Chondrocyte (in vitro differentiated cells): Measurements from ENCODE around the gene NSUN7. TPM values are rescaled to one million over a fixed set of nuclear protein-coding genes. Genes with fewer than 3 reads are reported as not detected.

ENCODE experiments used
- DNase-seq: peaks from one replicate; pipeline ENCODE4 v3.0.0; 2021; ENCODE audit warnings: mixed read lengths, low spot score
- H3K27ac Mint-ChIP-seq: one replicate; pipeline ENCODE4 v1.8.0; 2021; ENCODE audit warnings: mild to moderate bottlenecking, moderate library complexity, mixed read lengths; ENCODE audit not compliant: unreplicated experiment
- H3K27me3 Mint-ChIP-seq: 2 replicates; pipeline ENCODE4 v1.8.0; 2021; ENCODE audit warnings: low read depth, mixed read lengths
- H3K36me3 Mint-ChIP-seq: 2 replicates; pipeline ENCODE4 v1.8.0; 2021; ENCODE audit warnings: low read depth, mixed read lengths
- H3K4me1 Mint-ChIP-seq: 2 replicates; pipeline ENCODE4 v1.8.0; 2021; ENCODE audit warnings: low read depth, mild to moderate bottlenecking, mixed read lengths
- H3K4me3 Mint-ChIP-seq: one replicate; pipeline ENCODE4 v1.8.0; 2021; ENCODE audit warnings: mild to moderate bottlenecking, moderate library complexity, mixed read lengths; ENCODE audit not compliant: unreplicated experiment
- H3K9me3 Mint-ChIP-seq: 2 replicates; pipeline ENCODE4 v1.8.0; 2021; ENCODE audit warnings: low read depth, mixed read lengths
- CTCF ChIP-seq: fragments of 200-600 bp; sonication (generic); IDR thresholded peaks from 2 replicates; pipeline ENCODE4 v1.5.0; 2021; ENCODE audit warnings: antibody characterized with exemption, mild to moderate bottlenecking, moderate library complexity
- total RNA-seq: library from RNA; stranded (reverse); gene quantifications from 3 replicates; pipeline ENCODE4 v1.2.1, GENCODE V29; 2021

Gene NSUN7
- total RNA-seq, 1 donor from 2014 or later: 5.1 TPM

GRCh38 chr4:40734497-40734896 lies 15.3 kb upstream of the NSUN7 start:
- H3K9me3 Mint-ChIP-seq: no peaks in the 10 kb centered on the region
- H3K27ac Mint-ChIP-seq: no peak overlapping the region
- H3K4me3 Mint-ChIP-seq: no peak overlapping the region
- H3K4me1 Mint-ChIP-seq: no peaks in the 10 kb centered on the region
- no peak for DNase-seq
- TF ChIP-seq CTCF: no peak
- no peaks in the 10 kb centered on the region for H3K36me3 Mint-ChIP-seq
- H3K27me3 Mint-ChIP-seq: peaks cover 10% of the 10 kb centered on the region

DNA sequence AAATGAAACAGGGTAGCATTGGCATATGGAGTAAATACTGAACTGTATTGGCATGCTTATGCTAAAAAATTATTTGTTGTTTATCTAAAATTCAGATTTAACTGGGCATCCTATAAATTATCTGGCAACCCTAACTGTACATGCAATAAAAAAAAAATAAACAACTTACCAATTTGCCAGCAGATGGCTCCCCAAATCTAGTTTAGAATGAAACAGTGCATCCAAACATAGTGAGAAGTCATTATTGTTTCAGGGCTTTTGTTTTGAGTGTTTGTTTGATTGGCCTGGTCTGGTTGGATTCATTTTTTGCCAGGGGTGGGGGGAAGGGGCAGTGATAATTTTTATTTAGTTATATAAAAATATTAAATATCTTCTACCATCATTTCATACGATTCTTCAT lies 12.8 kb upstream of the NSUN7 start:
- peaks cover 6% of the 10 kb centered on the region for H3K27me3 Mint-ChIP-seq
- no peaks in the 10 kb centered on the region for H3K9me3 Mint-ChIP-seq
- no peak for DNase-seq
- no peaks in the 10 kb centered on the region for H3K4me1 Mint-ChIP-seq
- TF ChIP-seq CTCF: peak; percentile 82
- H3K4me3 Mint-ChIP-seq: no peak overlapping the region
- H3K27ac Mint-ChIP-seq: no peak overlapping the region
- H3K36me3 Mint-ChIP-seq: no peaks in the 10 kb centered on the region

DNA sequence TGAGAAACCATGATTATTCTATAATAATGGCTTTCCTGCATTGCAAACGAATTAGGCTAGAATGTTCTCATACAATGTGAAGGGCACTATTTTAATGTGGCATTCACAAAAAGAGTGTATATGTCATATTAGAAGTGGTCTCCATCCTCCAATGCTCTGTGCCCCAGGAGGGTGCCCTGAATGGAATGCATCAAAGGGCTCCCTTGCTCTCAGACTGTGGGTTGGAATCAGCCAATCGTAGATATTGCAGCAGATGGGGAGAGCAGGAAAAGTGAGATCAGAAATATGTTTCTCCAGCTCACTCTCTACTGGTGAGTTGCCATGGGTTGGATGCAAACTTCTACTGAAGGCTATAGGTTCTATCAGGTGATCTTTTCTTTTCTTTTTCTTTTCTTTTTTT lies 11.9 kb upstream of the NSUN7 start:
- no peaks in the 10 kb centered on the region for H3K36me3 Mint-ChIP-seq
- no peaks in the 10 kb centered on the region for H3K4me1 Mint-ChIP-seq
- TF ChIP-seq CTCF: no peak
- H3K4me3 Mint-ChIP-seq: no peak overlapping the region
- DNase-seq: no peak
- peaks cover 5% of the 10 kb centered on the region for H3K27me3 Mint-ChIP-seq
- no peak overlapping the region for H3K27ac Mint-ChIP-seq
- H3K9me3 Mint-ChIP-seq: no peaks in the 10 kb centered on the region

- Mint-ChIP-seq H3K4me3 (no peak overlapping the region), H3K27ac (no peak overlapping the region), H3K36me3 (no peaks in the 10 kb centered on the region), H3K4me1 (no peaks in the 10 kb centered on the region), H3K9me3 (no peaks in the 10 kb centered on the region), H3K27me3 (peaks cover 5% of the 10 kb centered on the region)
- DNase-seq: no peak
- TF ChIP-seq CTCF: no peak
Observed at GRCh38 chr4:40739347-40739746, 10.4 kb upstream of the NSUN7 start.

- no peaks in the 10 kb centered on the region for H3K36me3 Mint-ChIP-seq
- DNase-seq: no peak
- no peaks in the 10 kb centered on the region for H3K9me3 Mint-ChIP-seq
- no peak overlapping the region for H3K4me3 Mint-ChIP-seq
- no peaks in the 10 kb centered on the region for H3K4me1 Mint-ChIP-seq
- no peak overlapping the region for H3K27ac Mint-ChIP-seq
- TF ChIP-seq CTCF: no peak
- H3K27me3 Mint-ChIP-seq: no peaks in the 10 kb centered on the region
Observed at GRCh38 chr4:40744218-40744617, 5.5 kb upstream of the NSUN7 start.
